GM21381 (cell line): ENCODE data around the gene ST6GALNAC1.

Experiments
- ATAC-seq: cut with Tn5 transposase; IDR thresholded peaks from one replicate; pipeline ENCODE4 v1.9.1; 2021; ENCODE audit warnings: mild to moderate bottlenecking, moderate library complexity; ENCODE audit not compliant: unreplicated experiment

Gene ST6GALNAC1, protein sequence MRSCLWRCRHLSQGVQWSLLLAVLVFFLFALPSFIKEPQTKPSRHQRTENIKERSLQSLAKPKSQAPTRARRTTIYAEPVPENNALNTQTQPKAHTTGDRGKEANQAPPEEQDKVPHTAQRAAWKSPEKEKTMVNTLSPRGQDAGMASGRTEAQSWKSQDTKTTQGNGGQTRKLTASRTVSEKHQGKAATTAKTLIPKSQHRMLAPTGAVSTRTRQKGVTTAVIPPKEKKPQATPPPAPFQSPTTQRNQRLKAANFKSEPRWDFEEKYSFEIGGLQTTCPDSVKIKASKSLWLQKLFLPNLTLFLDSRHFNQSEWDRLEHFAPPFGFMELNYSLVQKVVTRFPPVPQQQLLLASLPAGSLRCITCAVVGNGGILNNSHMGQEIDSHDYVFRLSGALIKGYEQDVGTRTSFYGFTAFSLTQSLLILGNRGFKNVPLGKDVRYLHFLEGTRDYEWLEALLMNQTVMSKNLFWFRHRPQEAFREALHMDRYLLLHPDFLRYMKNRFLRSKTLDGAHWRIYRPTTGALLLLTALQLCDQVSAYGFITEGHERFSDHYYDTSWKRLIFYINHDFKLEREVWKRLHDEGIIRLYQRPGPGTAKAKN

GRCh38 chr17:76643553-76644148 lies at the start of gene ST6GALNAC1:
TSS of gene ST6GALNAC1 (minus strand) at chr17:76643757. CDS start at chr17:76643638, 119 bp downstream.
- ATAC-seq, result no peak

GRCh38 chr17:76691379-76692191 lies 48.0 kb upstream of the ST6GALNAC1 start:
- no peak for ATAC-seq

DNA sequence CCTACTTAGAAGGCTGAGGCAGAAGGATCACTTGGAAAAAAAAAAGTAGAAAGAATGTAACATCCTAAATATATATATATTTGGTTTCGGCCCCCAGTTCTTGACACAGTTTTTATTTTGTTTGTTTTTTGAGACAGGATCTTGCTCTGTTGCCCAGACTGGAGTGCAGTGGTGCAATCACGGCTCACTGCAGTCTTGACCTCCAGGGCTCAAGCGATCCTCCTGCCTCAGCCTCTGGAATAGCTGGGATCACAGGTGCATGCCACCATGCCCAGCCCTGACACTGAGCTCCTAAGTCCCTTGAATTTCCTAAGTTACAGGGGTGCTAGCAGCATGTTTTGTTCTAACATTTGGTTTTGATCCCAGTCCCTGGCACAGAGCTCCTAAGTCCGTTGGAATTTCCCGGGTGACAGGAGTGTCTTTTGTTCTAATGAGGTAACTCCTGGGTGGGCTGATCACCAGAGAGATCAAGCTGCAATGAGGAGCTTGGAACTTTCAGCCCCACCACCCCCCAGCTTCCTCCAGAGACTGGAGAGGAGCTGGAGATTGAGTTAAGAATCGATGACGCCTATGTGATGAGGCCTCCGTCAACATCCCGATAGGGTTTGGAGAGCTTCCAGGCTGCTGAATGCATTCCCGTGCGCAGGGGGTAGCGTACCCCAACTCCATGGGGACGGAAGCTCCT lies 47.2 kb upstream of the ST6GALNAC1 start:
- no peak for ATAC-seq

DNA sequence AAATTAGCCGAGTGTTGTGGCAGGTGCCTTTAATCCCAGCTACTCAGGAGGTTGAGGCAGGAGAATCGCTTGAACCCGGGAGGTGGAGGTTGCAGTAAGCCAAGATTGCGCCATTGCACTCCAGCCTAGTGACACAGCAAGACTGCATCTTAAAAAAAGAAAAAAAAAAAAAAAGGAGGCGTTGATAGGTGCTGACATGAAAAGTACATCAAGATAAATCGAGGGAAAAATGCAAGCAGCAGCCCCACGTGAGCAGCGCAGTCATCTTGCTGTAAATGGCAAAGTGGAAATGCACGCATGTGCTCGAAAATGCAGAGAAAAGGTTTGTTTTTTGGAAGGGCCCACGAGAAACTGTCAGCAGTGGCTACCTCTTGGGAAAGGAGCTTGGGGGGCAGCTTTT lies 46.3 kb upstream of the ST6GALNAC1 start:
- ATAC-seq, result no peak

- no peak for ATAC-seq
Observed at GRCh38 chr17:76688165-76688622, 44.6 kb upstream of the ST6GALNAC1 start.

DNA sequence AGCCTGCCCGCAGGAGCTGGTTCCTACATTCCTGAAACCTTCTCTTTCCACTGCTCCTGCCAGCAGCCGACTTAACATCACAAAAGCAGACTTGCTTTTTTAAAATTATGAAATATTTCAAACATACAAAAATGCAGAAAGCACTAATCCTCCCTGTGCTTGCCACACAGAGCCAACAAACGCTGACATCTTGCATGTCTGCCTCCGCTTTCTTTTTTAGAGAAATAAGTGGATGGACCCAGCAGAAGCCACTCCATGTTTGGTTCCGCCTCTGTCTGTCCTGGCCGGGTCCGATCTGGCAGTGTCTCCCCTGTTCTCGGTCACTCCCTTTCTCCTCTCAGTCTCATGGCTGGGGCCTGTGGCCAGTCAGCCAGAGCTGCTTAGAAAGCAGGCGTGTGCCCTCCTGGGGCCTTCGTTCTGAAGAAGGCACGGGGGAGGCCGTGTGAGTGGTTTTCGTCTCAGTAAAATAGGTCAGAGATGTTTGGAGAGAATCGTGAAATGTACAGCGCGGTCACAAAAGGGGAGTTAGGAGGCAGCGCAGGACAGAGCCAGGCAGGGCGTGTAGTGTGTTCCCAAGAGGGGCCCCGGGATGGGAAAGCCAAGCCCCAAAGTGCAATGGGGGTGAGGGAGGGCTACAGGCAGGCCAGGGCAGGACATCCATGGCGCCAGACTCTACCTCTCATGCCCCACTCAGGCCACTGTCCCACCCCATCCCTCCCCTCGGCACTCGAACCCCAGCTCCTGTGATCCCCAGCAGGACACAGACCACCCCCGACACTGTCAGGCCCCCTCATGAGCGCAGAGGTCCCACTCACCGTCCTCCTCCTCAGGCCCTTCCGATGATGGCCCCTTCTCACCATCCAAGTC lies 44.0 kb upstream of the ST6GALNAC1 start:
- ATAC-seq, result no peak

GRCh38 chr17:76686538-76687297 lies 43.2 kb upstream of the ST6GALNAC1 start:
- ATAC-seq, result no peak

DNA sequence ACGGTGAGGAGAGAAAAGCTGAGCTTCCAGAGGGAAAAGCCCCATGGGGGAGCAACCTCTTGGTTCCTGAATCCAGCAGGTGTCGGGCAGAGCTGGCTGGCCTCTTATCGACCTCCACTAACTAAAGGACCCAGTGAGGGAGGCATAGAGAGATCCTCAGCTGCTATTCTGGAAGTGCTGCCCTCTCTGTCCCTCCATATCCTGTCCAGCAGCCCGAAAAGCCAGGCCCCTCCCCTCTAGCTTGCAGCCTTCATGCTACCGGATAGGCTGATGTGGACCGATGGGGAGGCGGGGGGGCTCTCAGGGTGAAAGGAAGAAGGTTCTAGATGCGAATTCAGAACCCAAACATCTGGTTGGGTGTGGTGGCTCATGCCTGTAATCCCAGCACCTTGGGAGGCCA lies 42.3 kb upstream of the ST6GALNAC1 start:
- ATAC-seq, result no peak

DNA sequence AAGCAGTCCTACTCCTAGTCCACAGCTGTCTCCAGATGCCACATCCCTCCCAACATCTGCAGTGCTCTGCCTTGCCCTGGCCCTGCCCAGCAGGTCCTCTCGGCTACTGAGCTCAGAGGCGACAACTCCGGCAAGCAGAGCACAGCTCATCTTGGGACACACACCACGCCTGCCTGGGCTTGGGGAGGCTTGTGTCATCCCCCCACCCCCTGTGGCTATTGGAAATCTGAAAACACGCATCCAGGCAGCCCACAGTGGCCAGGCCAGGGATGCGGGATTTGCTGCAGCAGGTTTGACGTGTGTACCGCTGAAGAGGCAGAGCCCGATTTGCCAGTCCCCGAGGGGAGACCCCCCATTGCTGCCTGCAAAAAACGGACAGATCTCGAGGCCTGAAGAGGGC lies 41.8 kb upstream of the ST6GALNAC1 start:
- ATAC-seq, result no peak

GRCh38 chr17:76684756-76685155 lies 41.2 kb upstream of the ST6GALNAC1 start:
- ATAC-seq, result no peak

- no peak for ATAC-seq
Observed at GRCh38 chr17:76683921-76684745, 40.6 kb upstream of the ST6GALNAC1 start.

DNA sequence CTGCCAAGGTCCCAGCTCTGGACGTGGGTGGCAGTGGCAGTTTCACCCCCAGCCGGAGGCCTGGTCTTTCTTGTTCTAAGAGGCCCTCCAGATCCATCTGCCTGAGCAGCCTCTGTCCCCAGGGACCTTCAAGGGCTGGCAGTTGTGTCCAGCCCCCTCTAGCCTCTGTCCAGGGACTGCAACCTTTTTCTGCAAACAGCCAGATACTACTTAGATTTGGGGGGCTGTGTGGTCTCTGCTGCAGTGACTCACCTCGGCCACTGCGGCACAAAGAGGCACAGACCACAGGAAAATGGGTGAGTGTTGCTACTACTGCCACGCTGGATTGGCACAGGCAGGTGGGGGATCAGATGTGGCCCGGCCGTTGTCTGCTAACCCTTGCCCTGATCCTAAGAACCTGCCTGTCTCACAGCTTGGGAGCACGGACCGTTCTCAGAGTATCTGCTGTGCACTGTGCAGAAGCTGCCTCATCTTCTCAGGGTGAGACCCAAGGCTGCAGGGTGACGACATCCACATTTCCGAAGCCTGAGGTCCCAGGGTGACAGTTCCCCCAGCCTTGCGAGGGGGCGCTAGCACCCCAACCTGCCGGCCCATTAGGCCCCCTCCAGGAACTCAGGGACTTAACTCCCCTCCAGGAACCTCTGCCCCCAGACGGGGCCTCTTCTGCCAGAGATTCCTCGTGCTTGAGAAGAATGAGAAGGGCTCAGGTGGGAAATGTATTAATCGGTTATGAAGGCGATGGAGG lies 39.6 kb upstream of the ST6GALNAC1 start:
- ATAC-seq, result no peak

GRCh38 chr17:76682296-76682695 lies 38.7 kb upstream of the ST6GALNAC1 start:
- no peak for ATAC-seq

DNA sequence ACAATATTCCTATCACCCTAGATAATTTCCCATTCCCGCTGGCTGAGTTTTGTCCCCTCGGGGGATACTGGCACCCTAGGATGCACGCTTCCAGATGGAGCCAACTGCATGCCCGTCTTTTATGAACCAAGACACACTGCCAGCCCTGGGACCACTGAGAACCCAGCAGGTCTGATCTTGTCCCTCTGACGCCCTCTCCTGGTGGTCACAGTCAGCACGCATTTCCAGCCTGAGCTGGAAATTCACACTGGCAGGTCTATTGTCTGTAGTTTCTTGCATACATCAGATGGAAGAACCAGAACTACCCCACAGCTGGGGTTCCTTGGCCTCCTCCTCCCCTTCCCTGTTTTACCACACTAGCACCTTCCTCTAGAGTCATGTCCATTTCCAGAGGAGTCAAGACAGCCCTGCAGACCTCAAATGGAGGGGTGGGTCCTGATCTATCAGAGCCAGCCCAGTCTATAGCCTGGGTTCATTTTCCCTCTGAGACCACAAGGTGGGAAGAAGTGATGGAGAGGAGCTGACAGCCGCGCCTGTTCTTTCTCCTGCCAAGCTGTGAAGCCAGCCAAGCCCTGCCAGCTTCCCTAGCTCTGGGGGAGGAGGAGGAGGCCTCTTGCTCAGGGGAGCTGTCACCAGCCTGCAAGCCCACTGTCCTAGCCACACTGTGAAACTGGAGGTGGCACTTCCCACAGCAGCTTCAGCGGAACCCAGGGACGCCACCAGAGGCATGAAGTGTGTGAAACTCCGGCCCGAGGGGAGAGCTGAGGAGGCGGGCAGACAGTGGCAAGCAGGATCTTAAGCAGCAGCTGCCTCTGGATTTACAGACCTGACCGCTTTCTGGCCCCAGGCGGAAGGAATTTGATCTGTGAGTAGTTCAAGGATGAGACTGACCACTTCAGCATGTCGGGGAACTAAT lies 37.9 kb upstream of the ST6GALNAC1 start:
- ATAC-seq, result no peak

GRCh38 chr17:76679239-76679638 lies 35.7 kb upstream of the ST6GALNAC1 start:
- no peak for ATAC-seq

DNA sequence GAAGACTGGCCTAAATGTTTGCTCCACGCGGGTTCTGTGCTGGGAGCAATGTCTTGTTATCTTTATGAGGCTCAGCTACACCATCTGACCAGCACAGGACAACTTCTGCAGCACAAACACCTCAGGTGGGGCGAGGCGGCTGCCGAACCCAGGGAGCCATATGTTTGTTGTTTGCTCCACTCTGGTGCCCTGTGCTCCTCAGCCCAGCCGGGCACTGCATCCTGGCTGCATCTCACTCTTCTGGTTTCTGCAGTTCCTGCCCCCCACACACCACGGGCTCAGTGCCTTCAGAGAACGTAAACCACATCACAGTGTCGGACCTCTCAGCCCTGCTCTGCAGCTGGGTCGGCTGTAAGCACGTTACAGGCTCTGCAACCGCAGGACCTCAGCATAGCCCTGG lies 34.8 kb upstream of the ST6GALNAC1 start:
- no peak for ATAC-seq
